ENCODE measurements around the gene PGAM1.
A peak's percentile ranks its signal among the peaks of the same experiment; 100 is the strongest.

DNA sequence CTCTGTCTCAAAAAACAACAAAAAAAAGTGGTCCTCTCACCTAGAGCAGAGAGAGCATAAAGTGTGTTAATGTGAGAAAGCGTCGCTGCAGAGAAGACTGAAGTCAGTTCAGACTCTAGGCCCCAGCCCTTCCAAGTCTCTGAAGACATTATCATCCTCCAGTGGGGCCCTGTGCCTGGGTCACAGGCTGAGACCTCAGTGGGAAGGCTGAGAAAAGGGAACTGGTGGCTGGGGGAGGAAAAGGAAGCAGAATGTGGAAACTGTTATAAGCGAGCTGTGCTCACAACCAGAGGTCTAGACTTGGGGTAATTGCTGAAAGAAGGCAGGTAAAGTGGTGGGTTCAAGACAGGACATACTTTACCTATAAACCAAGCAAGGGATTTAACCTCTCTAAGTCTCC lies 19.9 kb upstream of the PGAM1 start:
- TF ChIP-seq, protein P1, sequence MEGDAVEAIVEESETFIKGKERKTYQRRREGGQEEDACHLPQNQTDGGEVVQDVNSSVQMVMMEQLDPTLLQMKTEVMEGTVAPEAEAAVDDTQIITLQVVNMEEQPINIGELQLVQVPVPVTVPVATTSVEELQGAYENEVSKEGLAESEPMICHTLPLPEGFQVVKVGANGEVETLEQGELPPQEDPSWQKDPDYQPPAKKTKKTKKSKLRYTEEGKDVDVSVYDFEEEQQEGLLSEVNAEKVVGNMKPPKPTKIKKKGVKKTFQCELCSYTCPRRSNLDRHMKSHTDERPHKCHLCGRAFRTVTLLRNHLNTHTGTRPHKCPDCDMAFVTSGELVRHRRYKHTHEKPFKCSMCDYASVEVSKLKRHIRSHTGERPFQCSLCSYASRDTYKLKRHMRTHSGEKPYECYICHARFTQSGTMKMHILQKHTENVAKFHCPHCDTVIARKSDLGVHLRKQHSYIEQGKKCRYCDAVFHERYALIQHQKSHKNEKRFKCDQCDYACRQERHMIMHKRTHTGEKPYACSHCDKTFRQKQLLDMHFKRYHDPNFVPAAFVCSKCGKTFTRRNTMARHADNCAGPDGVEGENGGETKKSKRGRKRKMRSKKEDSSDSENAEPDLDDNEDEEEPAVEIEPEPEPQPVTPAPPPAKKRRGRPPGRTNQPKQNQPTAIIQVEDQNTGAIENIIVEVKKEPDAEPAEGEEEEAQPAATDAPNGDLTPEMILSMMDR (IDR thresholded peaks at IDR 0.05; ENCODE audit: low read depth, low read length) = no peak
- peak; percentile 28 for TF ChIP-seq POLR2A (IDR thresholded peaks at IDR 0.05; ENCODE audit: extremely low read depth, insufficient read length)
- TF ChIP-seq, protein P2, sequence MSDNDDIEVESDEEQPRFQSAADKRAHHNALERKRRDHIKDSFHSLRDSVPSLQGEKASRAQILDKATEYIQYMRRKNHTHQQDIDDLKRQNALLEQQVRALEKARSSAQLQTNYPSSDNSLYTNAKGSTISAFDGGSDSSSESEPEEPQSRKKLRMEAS (IDR thresholded peaks at IDR 0.05; ENCODE audit: low read depth, low read length) = no peak; the same call in 1 of the 2 replicates
- no peak for TF ChIP-seq MYC (IDR thresholded peaks at IDR 0.05; ENCODE audit: low read depth, low read length)
